ENCODE results near the gene GPX4.

Gene GPX4

GRCh38 chr19:1115646-1116420, 12.0 kb downstream of the GPX4 start:
- H3K4me3 ChIP-seq (ENCODE audit: low read length) = no peak overlapping the region
- DNase-seq (ENCODE audit: low read depth) = no peak
- TF ChIP-seq, protein P1, sequence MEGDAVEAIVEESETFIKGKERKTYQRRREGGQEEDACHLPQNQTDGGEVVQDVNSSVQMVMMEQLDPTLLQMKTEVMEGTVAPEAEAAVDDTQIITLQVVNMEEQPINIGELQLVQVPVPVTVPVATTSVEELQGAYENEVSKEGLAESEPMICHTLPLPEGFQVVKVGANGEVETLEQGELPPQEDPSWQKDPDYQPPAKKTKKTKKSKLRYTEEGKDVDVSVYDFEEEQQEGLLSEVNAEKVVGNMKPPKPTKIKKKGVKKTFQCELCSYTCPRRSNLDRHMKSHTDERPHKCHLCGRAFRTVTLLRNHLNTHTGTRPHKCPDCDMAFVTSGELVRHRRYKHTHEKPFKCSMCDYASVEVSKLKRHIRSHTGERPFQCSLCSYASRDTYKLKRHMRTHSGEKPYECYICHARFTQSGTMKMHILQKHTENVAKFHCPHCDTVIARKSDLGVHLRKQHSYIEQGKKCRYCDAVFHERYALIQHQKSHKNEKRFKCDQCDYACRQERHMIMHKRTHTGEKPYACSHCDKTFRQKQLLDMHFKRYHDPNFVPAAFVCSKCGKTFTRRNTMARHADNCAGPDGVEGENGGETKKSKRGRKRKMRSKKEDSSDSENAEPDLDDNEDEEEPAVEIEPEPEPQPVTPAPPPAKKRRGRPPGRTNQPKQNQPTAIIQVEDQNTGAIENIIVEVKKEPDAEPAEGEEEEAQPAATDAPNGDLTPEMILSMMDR (conservative IDR thresholded peaks at IDR 0.05; ENCODE audit: low read depth, low read length) = no peak

DNA sequence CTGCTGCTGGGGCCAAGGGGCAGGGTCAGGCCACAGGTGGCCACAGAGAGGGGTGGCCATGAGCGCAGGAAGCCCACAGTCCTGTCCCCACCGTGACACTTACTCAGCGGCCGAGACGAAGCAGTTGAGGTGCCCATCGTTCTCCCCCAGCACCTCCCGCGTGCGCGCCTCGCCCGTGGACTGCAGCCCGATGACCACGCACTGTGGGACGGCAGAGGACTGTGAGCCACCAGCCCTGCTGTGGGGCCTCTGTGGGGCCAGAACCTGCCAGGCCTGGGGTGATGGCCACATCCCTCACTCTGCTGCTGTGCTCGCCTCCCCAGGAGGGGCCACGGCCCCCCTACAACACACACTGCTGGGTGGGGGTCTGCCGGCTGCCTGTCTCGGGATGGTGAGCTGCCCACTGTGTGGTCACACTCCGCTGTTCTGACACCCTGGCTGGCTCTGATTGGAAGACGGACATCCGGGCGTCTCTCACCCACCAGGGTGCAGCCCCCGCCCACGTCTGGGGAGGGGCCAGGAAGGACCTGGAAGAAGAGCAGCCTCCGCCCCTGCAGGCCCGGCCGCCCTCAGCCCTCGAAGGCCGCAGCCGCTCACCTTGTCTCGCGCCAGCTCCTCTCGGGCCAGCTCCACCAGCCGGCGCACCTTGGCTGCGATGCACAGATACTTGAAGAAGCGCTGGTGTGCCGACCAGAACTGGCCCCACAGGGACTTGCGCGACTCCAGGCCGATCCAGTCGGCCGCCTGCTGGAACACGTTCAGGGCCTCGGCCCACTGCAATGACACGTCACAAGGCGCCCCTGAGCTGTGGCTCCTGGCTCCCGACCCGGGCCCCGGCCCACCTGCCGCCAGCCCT, 13.2 kb downstream of the GPX4 start:
- TF ChIP-seq, protein P1 (conservative IDR thresholded peaks at IDR 0.05; ENCODE audit: low read depth, low read length) = no peak
- no peak overlapping the region for H3K4me3 ChIP-seq (ENCODE audit: low read length)
- no peak for DNase-seq (ENCODE audit: low read depth)

DNA sequence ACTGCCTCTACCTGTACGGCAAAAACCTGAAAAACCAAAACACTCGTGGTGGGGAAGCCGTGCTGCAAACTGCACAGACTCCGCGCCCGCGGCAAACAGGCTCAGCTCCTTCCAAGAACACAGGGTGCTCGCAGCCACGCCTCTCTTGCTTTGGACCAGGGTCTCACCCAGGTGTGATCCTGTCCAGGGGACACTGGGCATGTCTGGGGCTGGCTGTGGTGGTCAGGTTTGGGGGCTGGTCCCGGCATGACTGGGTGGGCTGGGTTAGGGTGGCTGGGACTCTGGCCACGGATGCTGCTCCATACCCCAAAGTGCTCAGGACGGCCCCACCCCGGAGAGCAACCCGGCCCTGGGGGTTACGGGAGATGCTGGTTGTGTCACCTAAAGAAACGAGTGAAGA, 13.9 kb downstream of the GPX4 start:
- no peak overlapping the region for H3K4me3 ChIP-seq (ENCODE audit: low read length)
- no peak for DNase-seq (ENCODE audit: low read depth)
- TF ChIP-seq, protein P1 (conservative IDR thresholded peaks at IDR 0.05; ENCODE audit: low read depth, low read length) = no peak

DNA sequence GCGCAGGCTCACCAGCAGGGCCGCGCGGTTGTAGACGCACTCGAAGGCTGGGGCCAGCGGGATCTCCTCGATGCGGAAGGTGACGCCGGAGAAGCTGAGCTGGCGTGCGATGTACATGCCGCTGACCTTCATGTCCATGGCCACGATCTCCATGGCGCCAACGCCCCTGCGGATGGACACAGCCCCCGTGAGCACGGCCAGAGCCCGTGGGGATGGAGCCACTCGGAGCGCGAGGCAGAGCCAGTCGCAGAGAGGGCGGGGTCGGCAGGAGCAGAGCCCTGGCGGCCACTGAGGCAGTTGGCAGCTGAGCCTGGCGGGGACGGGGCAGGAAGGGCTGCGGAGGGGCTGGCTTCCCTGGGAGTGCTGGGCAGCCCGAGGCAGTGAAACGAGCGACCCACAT, 15.2 kb downstream of the GPX4 start:
- TF ChIP-seq, protein P1 (conservative IDR thresholded peaks at IDR 0.05; ENCODE audit: low read depth, low read length) = no peak
- H3K4me3 ChIP-seq (ENCODE audit: low read length) = no peak overlapping the region
- DNase-seq (ENCODE audit: low read depth) = no peak

- DNase-seq (ENCODE audit: low read depth) = no peak
- H3K4me3 ChIP-seq (ENCODE audit: low read length) = no peak overlapping the region
- TF ChIP-seq, protein P1 (conservative IDR thresholded peaks at IDR 0.05; ENCODE audit: low read depth, low read length) = no peak
Observed at GRCh38 chr19:1119475-1120217, 15.9 kb downstream of the GPX4 start.

GRCh38 chr19:1121395-1121794, 17.6 kb downstream of the GPX4 start:
- DNase-seq (ENCODE audit: low read depth) = no peak
- no peak overlapping the region for H3K4me3 ChIP-seq (ENCODE audit: low read length)
- TF ChIP-seq, protein P1 (conservative IDR thresholded peaks at IDR 0.05; ENCODE audit: low read depth, low read length) = no peak

Data from retinal pigment epithelial cell (primary cell).